HepG2 (cell line): Measurements from ENCODE around the gene SMPD2. TPM values are rescaled to one million over a fixed set of nuclear protein-coding genes. Genes with fewer than 3 reads are reported as not detected.

Source experiments
- ARHGAP35 ChIP-seq: sonication (generic); formaldehyde crosslinking; IDR thresholded peaks from 2 replicates; pipeline ENCODE4 v1.9.0; 2022; ENCODE audit warnings: mild to moderate bottlenecking, inconsistent platforms, moderate library complexity, missing genetic modification reagents, borderline replicate concordance
- BORCS8-MEF2B ChIP-seq: sonication (generic); formaldehyde crosslinking; IDR thresholded peaks from 2 replicates; pipeline ENCODE4 v1.8.0; 2022; ENCODE audit warnings: mild to moderate bottlenecking, missing genetic modification reagents
- CREB3 ChIP-seq: sonication (generic); formaldehyde crosslinking; IDR thresholded peaks from 2 replicates; pipeline ENCODE4 v1.5.0; 2020; ENCODE audit warnings: missing genetic modification reagents
- HDAC6 ChIP-seq: fragments of 200-600 bp; sonication (generic); IDR thresholded peaks from 2 replicates; pipeline ENCODE4 v1.7.0; 2017; ENCODE audit warnings: mild to moderate bottlenecking, antibody characterized with exemption, low read length, low read depth
- KDM4B ChIP-seq: sonication (generic); formaldehyde crosslinking; IDR thresholded peaks from 2 replicates; pipeline ENCODE4 v1.4.0; 2020; ENCODE audit warnings: missing genetic modification reagents
- MED8 ChIP-seq: sonication (generic); formaldehyde crosslinking; IDR thresholded peaks from 2 replicates; pipeline ENCODE4 v1.8.1; 2023; ENCODE audit warnings: mild to moderate bottlenecking, missing genetic modification reagents; ENCODE audit not compliant: insufficient replicate concordance
- NR3C1 ChIP-seq: sonication (generic); formaldehyde crosslinking; IDR thresholded peaks from 2 replicates; pipeline ENCODE4 v1.4.0; 2020; ENCODE audit warnings: missing genetic modification reagents
- RFX1 ChIP-seq: fragments of 450-650 bp; IDR thresholded peaks from 2 replicates; pipeline ENCODE4 v1.6.1; 2017
- SALL2 ChIP-seq: sonication (generic); formaldehyde crosslinking; IDR thresholded peaks from 2 replicates; pipeline ENCODE4 v1.8.1; 2023; ENCODE audit warnings: mild to moderate bottlenecking, missing genetic modification reagents, inconsistent platforms
- TBP ChIP-seq: sonication (generic); formaldehyde crosslinking; IDR thresholded peaks from 2 replicates; pipeline ENCODE4 v1.5.0; 2020; ENCODE audit warnings: missing genetic modification reagents
- TFDP2 ChIP-seq: sonication (generic); formaldehyde crosslinking; IDR thresholded peaks from 2 replicates; pipeline ENCODE4 v1.4.0; 2020; ENCODE audit warnings: missing genetic modification reagents
- THYN1 ChIP-seq: sonication (generic); formaldehyde crosslinking; IDR thresholded peaks from 2 replicates; pipeline ENCODE4 v1.8.1; 2023; ENCODE audit warnings: low read depth, mild to moderate bottlenecking, moderate library complexity, missing genetic modification reagents, borderline replicate concordance
- ZNF121 ChIP-seq: sonication (generic); formaldehyde crosslinking; IDR thresholded peaks from 2 replicates; pipeline ENCODE4 v1.5.0; 2020; ENCODE audit warnings: mild to moderate bottlenecking, missing genetic modification reagents
- ZNF235 ChIP-seq: sonication (generic); formaldehyde crosslinking; IDR thresholded peaks from 2 replicates; pipeline ENCODE4 v1.8.1; 2023; ENCODE audit warnings: mild to moderate bottlenecking, missing genetic modification reagents, borderline replicate concordance
- ZNF275 ChIP-seq: sonication (generic); formaldehyde crosslinking; IDR thresholded peaks from 2 replicates; pipeline ENCODE4 v1.8.0; 2022; ENCODE audit warnings: missing genetic modification reagents, mild to moderate bottlenecking, inconsistent platforms, borderline replicate concordance
- ZNF33A ChIP-seq: sonication (generic); formaldehyde crosslinking; IDR thresholded peaks from 2 replicates; pipeline ENCODE4 v1.5.1; 2020; ENCODE audit warnings: missing genetic modification reagents, mild to moderate bottlenecking, moderate library complexity, borderline replicate concordance
- ZNF552 ChIP-seq: sonication (generic); formaldehyde crosslinking; IDR thresholded peaks from 2 replicates; pipeline ENCODE4 v1.9.0; 2022; ENCODE audit warnings: missing genetic modification reagents, mild to moderate bottlenecking, borderline replicate concordance
- polyA plus RNA-seq, 8 experiments: library from polyadenylated mRNA; depleted of rRNA in 3 of 8; stranded (reverse) in 7 of 8; unstranded in 1 of 8; fragments of >200 nt; fragmentation: Illumina TruSeq in 4 of 8; extraction: Trizol in 4 of 8; gene quantifications; 2 replicates each; pipeline versions ENCODE4 v1.2.1 to v1.2.3, GENCODE V29; 2011 to 2016; ENCODE audit warnings: low read depth in 4 of 8, missing spikeins in 1 of 8, mixed read lengths in 1 of 8; ENCODE audit not compliant: insufficient read depth in 1 of 8
- total RNA-seq, 5 experiments: library from RNA; depleted of rRNA; stranded (reverse); fragments of >200 nt; fragmentation: Illumina TruSeq; extraction: Trizol; gene quantifications; 2 replicates each; pipeline ENCODE4 v1.2.3, GENCODE V29; 2016; ENCODE audit warnings: low read depth in 1 of 5
- TF ChIP-seq, protein P1 (sequence below): sonication (generic); formaldehyde crosslinking; IDR thresholded peaks from 2 replicates; pipeline ENCODE4 v1.8.1; 2023; ENCODE audit warnings: missing genetic modification reagents, inconsistent platforms, borderline replicate concordance
- TF ChIP-seq, protein P2 (sequence below): sonication (generic); formaldehyde crosslinking; IDR thresholded peaks from 2 replicates; pipeline ENCODE4 v1.9.0; 2021; ENCODE audit warnings: missing genetic modification reagents, mild to moderate bottlenecking, borderline replicate concordance
- TF ChIP-seq, protein P3 (sequence below): sonication (generic); formaldehyde crosslinking; IDR thresholded peaks from 2 replicates; pipeline ENCODE4 v1.4.0; 2020; ENCODE audit warnings: missing genetic modification reagents

SMPD2 gene
- total and polyA plus RNA-seq, 2 of the 13 experiments (the other 11 are each of a cell fraction or from before 2014, with no cell fraction given) = 5.9 to 10.6 TPM

- TF ChIP-seq, protein P1, sequence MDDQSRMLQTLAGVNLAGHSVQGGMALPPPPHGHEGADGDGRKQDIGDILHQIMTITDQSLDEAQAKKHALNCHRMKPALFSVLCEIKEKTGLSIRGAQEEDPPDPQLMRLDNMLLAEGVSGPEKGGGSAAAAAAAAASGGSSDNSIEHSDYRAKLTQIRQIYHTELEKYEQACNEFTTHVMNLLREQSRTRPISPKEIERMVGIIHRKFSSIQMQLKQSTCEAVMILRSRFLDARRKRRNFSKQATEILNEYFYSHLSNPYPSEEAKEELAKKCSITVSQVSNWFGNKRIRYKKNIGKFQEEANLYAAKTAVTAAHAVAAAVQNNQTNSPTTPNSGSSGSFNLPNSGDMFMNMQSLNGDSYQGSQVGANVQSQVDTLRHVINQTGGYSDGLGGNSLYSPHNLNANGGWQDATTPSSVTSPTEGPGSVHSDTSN (CRISPR knock-in tag) = no peak
- TF ChIP-seq KDM4B (0 out of 2 replicates have a peak, but pooled peaks have one; percentile 19), ZNF552 (CRISPR knock-in tag) (0 out of 2 replicates have a peak, but pooled peaks have one; percentile 28), MED8 (CRISPR knock-in tag) (peak; percentile 15), ZNF121 (CRISPR knock-in tag) (no peak), ZNF275 (CRISPR knock-in tag) (no peak), SALL2 (CRISPR knock-in tag) (peak; percentile 54; the same call in 1 of the 2 replicates), TFDP2 (CRISPR knock-in tag) (peak; percentile 26; the same call in 1 of the 2 replicates), THYN1 (CRISPR knock-in tag) (no peak), ZNF33A (CRISPR knock-in tag) (no peak), HDAC6 (no peak), ARHGAP35 (no peak), RFX1 (peak; percentile 91), TBP (CRISPR knock-in tag) (no peak), CREB3 (0 out of 2 replicates have a peak, but pooled peaks have one; percentile 56), ZNF235 (CRISPR knock-in tag) (0 out of 2 replicates have a peak, but pooled peaks have one; percentile 59), NR3C1 (CRISPR knock-in tag) (no peak), BORCS8-MEF2B (no peak)
- TF ChIP-seq, protein P2, sequence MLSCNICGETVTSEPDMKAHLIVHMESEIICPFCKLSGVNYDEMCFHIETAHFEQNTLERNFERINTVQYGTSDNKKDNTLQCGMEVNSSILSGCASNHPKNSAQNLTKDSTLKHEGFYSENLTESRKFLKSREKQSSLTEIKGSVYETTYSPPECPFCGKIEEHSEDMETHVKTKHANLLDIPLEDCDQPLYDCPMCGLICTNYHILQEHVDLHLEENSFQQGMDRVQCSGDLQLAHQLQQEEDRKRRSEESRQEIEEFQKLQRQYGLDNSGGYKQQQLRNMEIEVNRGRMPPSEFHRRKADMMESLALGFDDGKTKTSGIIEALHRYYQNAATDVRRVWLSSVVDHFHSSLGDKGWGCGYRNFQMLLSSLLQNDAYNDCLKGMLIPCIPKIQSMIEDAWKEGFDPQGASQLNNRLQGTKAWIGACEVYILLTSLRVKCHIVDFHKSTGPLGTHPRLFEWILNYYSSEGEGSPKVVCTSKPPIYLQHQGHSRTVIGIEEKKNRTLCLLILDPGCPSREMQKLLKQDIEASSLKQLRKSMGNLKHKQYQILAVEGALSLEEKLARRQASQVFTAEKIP (CRISPR knock-in tag) = no peak
- TF ChIP-seq, protein P3, sequence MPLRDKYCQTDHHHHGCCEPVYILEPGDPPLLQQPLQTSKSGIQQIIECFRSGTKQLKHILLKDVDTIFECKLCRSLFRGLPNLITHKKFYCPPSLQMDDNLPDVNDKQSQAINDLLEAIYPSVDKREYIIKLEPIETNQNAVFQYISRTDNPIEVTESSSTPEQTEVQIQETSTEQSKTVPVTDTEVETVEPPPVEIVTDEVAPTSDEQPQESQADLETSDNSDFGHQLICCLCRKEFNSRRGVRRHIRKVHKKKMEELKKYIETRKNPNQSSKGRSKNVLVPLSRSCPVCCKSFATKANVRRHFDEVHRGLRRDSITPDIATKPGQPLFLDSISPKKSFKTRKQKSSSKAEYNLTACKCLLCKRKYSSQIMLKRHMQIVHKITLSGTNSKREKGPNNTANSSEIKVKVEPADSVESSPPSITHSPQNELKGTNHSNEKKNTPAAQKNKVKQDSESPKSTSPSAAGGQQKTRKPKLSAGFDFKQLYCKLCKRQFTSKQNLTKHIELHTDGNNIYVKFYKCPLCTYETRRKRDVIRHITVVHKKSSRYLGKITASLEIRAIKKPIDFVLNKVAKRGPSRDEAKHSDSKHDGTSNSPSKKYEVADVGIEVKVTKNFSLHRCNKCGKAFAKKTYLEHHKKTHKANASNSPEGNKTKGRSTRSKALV (CRISPR knock-in tag) = no peak
These were observed at the start of gene SMPD2, which contains the start of gene PPIL6 (continued) for GRCh38 chr6:109440331-109441068.
